ENCODE measurements around the gene PXMP4. TPM values are rescaled to one million over a fixed set of nuclear protein-coding genes. Genes with fewer than 3 reads are reported as not detected.

PXMP4 gene
- total RNA-seq, 1 experiment from 2014 or later: 5.7 TPM

- no peak overlapping the region for H3K18ac ChIP-seq (ENCODE audit: insufficient read length, low read depth, low read length)
- H3K9ac ChIP-seq (ENCODE audit: extremely low read depth, insufficient read length, low read length): no peak overlapping the region
- no peak overlapping the region for H3K4me3 Mint-ChIP-seq
- H3K56ac ChIP-seq (ENCODE audit: insufficient read length, low read depth, low read length): no peak overlapping the region
- H2AFZ ChIP-seq (ENCODE audit: low read length): no peak overlapping the region
- no peak overlapping the region for H2BK12ac ChIP-seq (ENCODE audit: insufficient read length, low read depth, low read length)
- no peaks in the 10 kb centered on the region for H3K9me3 ChIP-seq (ENCODE audit: control insufficient read depth, low read depth, low read length)
- H3K27ac ChIP-seq (ENCODE audit: insufficient read length, low read depth, low read length): no peak overlapping the region
- no peak overlapping the region for H2AK5ac ChIP-seq (ENCODE audit: insufficient read length, low read length)
- H3K4me2 ChIP-seq (ENCODE audit: insufficient read depth, insufficient read length, low read length): no peak overlapping the region
- H3K4me1 Mint-ChIP-seq: peaks cover 0 to 7% of the 10 kb centered on the region in 2 experiments; a peak in 1 of 4 replicates
- DNase-seq: no peak
- H4K91ac ChIP-seq (ENCODE audit: insufficient read length, low read depth, low read length): no peak overlapping the region
- H4K5ac ChIP-seq (ENCODE audit: insufficient read length, low read depth, low read length): no peak overlapping the region
- TF ChIP-seq CTCF (conservative IDR thresholded peaks at IDR 0.05): no peak
- no peak overlapping the region for H3K27ac Mint-ChIP-seq
- H3K36me3 Mint-ChIP-seq (ENCODE audit: insufficient read depth in 1 of 3, low read depth in 3 of 3): peaks cover 4 to 33% (median 5%) of the 10 kb centered on the region in 3 experiments; a peak in 5 of 7 replicates
- no CpG with 5 or more reads among the region's 2 CpGs for WGBS (ENCODE audit: extremely low coverage, insufficient read length, low lambda C conversion rate)
- H2BK120ac ChIP-seq (ENCODE audit: low read depth, low read length, poor library complexity, severe bottlenecking): no peak overlapping the region
- no peak overlapping the region for H3K4ac ChIP-seq (ENCODE audit: low read depth, low read length)
- H3K79me2 ChIP-seq (ENCODE audit: insufficient read depth, low read length): no peaks in the 10 kb centered on the region
- H3K23ac ChIP-seq (ENCODE audit: insufficient read length, low read depth, low read length): no peak overlapping the region
- H3K27me3 ChIP-seq (ENCODE audit: insufficient read depth, low read length): no peaks in the 10 kb centered on the region
- no peaks in the 10 kb centered on the region for H3K9me3 Mint-ChIP-seq
- H2BK5ac ChIP-seq (ENCODE audit: insufficient read length, low read length): no peak overlapping the region
- no peak overlapping the region for H3T11ph ChIP-seq (ENCODE audit: low read length)
- H3K14ac ChIP-seq (ENCODE audit: insufficient read depth, low read length): no peak overlapping the region
- H4K20me1 ChIP-seq (ENCODE audit: control insufficient read depth, insufficient read depth, insufficient read length): peaks cover 2% of the 10 kb centered on the region
- no peaks in the 10 kb centered on the region for H3K27me3 Mint-ChIP-seq (ENCODE audit: low read depth)
- no peak overlapping the region for H4K8ac ChIP-seq (replicated peaks; ENCODE audit: insufficient read length, low read depth, low read length)
- no peaks in the 10 kb centered on the region for H3K4me1 ChIP-seq (ENCODE audit: insufficient read depth, low read length)
- no peak overlapping the region for H2BK15ac ChIP-seq (ENCODE audit: low read depth, low read length)
- H2BK20ac ChIP-seq (ENCODE audit: low read depth, low read length, poor library complexity, severe bottlenecking): no peak overlapping the region
- no peaks in the 10 kb centered on the region for H3K23me2 ChIP-seq (ENCODE audit: insufficient read length, low read depth, low read length, poor library complexity, severe bottlenecking)
- no peaks in the 10 kb centered on the region for H3K79me1 ChIP-seq (ENCODE audit: insufficient read depth, low read depth, low read length, poor library complexity, severe bottlenecking)
Measured at GRCh38 chr20:33765099-33765498, 45.0 kb upstream of the PXMP4 start.
